ENCODE data around the gene ATP8A2.

DNA sequence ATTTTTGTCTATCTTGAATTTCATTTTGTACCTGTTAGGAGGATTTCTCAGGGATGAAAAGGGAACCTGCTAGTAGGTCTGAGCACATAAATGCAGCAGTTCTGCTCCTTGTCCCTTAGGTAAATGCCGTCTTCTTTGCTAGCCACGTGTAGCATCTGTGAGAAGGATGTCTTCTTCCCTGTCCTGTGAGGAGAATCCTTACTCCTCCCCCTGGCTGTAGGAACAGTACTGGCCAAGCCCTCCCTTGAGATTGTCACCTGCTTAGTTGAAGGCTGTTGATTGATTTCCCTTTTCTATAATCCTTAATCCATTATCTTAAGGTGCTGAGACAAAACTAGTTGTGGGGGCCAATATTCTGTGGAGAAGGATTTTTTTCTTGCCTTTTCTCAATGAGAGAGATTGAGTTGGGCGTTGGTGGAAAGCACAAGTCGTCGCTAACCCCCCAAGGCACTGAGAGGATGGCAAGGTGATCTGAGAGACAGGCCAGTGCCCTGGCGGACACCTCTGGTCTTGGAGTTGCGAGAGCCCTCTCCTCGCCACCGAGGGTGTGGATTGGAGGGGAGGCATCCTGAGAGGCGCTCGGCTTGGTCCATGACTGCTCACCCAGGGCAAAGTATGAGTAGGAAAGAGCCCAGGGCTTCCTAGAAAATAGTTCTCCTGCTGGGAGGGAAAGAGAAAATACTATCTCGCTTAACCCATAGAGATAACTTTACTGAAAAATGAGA lies 216.7 kb downstream of the ATP8A2 start:
- TF ChIP-seq NFIC (IDR thresholded peaks at IDR 0.05; ENCODE audit: low read depth, low read length) (no peak), FOS (IDR thresholded peaks at IDR 0.05; ENCODE audit: borderline replicate concordance, extremely low read depth, insufficient read length) (no peak), RCOR1 (conservative IDR thresholded peaks at IDR 0.05; ENCODE audit: low read depth, low read length) (no peak), SMAD1 (IDR thresholded peaks at IDR 0.05; ENCODE audit: low read depth, partially characterized antibody) (no peak), RELA (IDR thresholded peaks at IDR 0.05; ENCODE audit: borderline replicate concordance, partially characterized antibody) (no peak)
- TF ChIP-seq, protein P1, sequence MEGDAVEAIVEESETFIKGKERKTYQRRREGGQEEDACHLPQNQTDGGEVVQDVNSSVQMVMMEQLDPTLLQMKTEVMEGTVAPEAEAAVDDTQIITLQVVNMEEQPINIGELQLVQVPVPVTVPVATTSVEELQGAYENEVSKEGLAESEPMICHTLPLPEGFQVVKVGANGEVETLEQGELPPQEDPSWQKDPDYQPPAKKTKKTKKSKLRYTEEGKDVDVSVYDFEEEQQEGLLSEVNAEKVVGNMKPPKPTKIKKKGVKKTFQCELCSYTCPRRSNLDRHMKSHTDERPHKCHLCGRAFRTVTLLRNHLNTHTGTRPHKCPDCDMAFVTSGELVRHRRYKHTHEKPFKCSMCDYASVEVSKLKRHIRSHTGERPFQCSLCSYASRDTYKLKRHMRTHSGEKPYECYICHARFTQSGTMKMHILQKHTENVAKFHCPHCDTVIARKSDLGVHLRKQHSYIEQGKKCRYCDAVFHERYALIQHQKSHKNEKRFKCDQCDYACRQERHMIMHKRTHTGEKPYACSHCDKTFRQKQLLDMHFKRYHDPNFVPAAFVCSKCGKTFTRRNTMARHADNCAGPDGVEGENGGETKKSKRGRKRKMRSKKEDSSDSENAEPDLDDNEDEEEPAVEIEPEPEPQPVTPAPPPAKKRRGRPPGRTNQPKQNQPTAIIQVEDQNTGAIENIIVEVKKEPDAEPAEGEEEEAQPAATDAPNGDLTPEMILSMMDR (IDR thresholded peaks at IDR 0.05 in 2 of 3, conservative IDR thresholded peaks at IDR 0.05 in 1 of 3; ENCODE audit: control insufficient read depth in 2 of 3, extremely low read depth in 1 of 3, insufficient read depth in 1 of 3, low read depth in 3 of 3, low read length in 3 of 3), result no peak
- TF ChIP-seq, protein P2, sequence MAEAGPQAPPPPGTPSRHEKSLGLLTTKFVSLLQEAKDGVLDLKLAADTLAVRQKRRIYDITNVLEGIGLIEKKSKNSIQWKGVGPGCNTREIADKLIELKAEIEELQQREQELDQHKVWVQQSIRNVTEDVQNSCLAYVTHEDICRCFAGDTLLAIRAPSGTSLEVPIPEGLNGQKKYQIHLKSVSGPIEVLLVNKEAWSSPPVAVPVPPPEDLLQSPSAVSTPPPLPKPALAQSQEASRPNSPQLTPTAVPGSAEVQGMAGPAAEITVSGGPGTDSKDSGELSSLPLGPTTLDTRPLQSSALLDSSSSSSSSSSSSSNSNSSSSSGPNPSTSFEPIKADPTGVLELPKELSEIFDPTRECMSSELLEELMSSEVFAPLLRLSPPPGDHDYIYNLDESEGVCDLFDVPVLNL (IDR thresholded peaks at IDR 0.05; ENCODE audit: low read depth, low read length), result no peak
- TF ChIP-seq, protein P3, sequence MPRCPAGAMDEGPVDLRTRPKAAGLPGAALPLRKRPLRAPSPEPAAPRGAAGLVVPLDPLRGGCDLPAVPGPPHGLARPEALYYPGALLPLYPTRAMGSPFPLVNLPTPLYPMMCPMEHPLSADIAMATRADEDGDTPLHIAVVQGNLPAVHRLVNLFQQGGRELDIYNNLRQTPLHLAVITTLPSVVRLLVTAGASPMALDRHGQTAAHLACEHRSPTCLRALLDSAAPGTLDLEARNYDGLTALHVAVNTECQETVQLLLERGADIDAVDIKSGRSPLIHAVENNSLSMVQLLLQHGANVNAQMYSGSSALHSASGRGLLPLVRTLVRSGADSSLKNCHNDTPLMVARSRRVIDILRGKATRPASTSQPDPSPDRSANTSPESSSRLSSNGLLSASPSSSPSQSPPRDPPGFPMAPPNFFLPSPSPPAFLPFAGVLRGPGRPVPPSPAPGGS (IDR thresholded peaks at IDR 0.05; ENCODE audit: borderline replicate concordance, insufficient read depth, low read depth, low read length, poor library complexity, severe bottlenecking), result no peak

Data from GM12878 (cell line).